ENCODE data around the gene ZFX.

ZFX gene

GRCh38 chrX:24243188-24243587 lies 93.7 kb downstream of the ZFX start:
- DNase-seq: no peak

- DNase-seq: no peak
Observed at GRCh38 chrX:24243692-24244091, 94.2 kb downstream of the ZFX start.

GRCh38 chrX:24245202-24245601 lies 95.7 kb downstream of the ZFX start:
- DNase-seq: no peak

GRCh38 chrX:24248042-24248441 lies 98.5 kb downstream of the ZFX start:
- no peak for DNase-seq

- DNase-seq: no peak
Observed at GRCh38 chrX:24253030-24253429, 103.5 kb downstream of the ZFX start.

GRCh38 chrX:24253469-24253868 lies 103.9 kb downstream of the ZFX start:
- no peak for DNase-seq

- no peak for DNase-seq
Observed at GRCh38 chrX:24257011-24257410, 107.5 kb downstream of the ZFX start.

- DNase-seq: no peak
Observed at GRCh38 chrX:24259544-24260240, 110.2 kb downstream of the ZFX start.

GRCh38 chrX:24260842-24261550 lies 111.5 kb downstream of the ZFX start:
- DNase-seq: no peak

- no peak for DNase-seq
Observed at GRCh38 chrX:24262309-24262708, 112.8 kb downstream of the ZFX start.

- no peak for DNase-seq
Observed at GRCh38 chrX:24264383-24264782, 114.9 kb downstream of the ZFX start.

All from GOT3 (cell line).